Central memory CD8-positive, alpha-beta T cell (primary cell): ENCODE data around the gene CHST11.

Source experiments
- ATAC-seq: fragments of 150-1000 bp; cut with Tn5 transposase; replicated peaks from 2 replicates; pipeline ENCODE4 v1.10.0; 2022; ENCODE audit warnings: mild to moderate bottlenecking, moderate FRiP score, moderate number of reproducible peaks; ENCODE audit not compliant: poor library complexity, severe bottlenecking; ENCODE audit errors: extremely low read depth
- DNase-seq, 2 donors: peaks; one replicate each; pipeline ENCODE4 v3.0.0; 2021; ENCODE audit warnings: low spot score in 2 of 2
- H3K27ac Mint-ChIP-seq: one replicate; pipeline ENCODE4 v1.8.0; 2022; ENCODE audit warnings: low read depth, mild to moderate bottlenecking, moderate library complexity, mixed read lengths
- H3K27me3 Mint-ChIP-seq: one replicate; pipeline ENCODE4 v1.8.0; 2022; ENCODE audit warnings: mixed read lengths
- H3K36me3 Mint-ChIP-seq: one replicate; pipeline ENCODE4 v1.8.0; 2022; ENCODE audit warnings: mild to moderate bottlenecking, moderate library complexity, mixed read lengths; ENCODE audit not compliant: insufficient read depth
- H3K4me1 Mint-ChIP-seq: one replicate; pipeline ENCODE4 v1.8.0; 2022; ENCODE audit warnings: mixed read lengths
- H3K4me3 Mint-ChIP-seq: one replicate; pipeline ENCODE4 v1.8.0; 2022; ENCODE audit warnings: mild to moderate bottlenecking, moderate library complexity, mixed read lengths
- H3K9me3 Mint-ChIP-seq: one replicate; pipeline ENCODE4 v1.8.0; 2022; ENCODE audit warnings: mixed read lengths

CHST11 gene

DNA sequence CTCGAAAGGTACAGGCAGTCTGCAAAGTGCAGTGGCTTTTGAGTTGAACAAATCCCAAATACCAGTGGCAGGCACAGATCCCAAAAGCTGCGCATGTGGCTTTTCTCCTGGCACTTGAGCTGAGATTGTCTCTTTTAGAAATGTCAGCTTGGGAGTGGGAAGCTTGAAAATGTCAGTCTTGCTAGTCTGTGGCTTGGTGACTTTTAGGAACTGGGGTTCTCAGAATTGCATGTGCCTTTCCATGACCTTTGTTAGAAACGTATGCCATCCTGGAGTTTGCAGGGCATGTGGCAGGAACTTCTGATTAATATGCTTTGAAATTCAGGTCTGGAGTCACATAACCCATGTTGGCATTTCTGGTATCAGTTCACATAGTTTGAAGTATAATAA, 182.1 kb downstream of the CHST11 start:
- peaks cover 59% of the 10 kb centered on the region for H3K4me1 Mint-ChIP-seq
- ATAC-seq (no peak), DNase-seq (no peak)
- H3K36me3 Mint-ChIP-seq, result peaks cover 10% of the 10 kb centered on the region
- H3K9me3 Mint-ChIP-seq, result no peaks in the 10 kb centered on the region
- no peak overlapping the region for H3K4me3 Mint-ChIP-seq
- H3K27me3 Mint-ChIP-seq, result no peaks in the 10 kb centered on the region
- no peak overlapping the region for H3K27ac Mint-ChIP-seq

DNA sequence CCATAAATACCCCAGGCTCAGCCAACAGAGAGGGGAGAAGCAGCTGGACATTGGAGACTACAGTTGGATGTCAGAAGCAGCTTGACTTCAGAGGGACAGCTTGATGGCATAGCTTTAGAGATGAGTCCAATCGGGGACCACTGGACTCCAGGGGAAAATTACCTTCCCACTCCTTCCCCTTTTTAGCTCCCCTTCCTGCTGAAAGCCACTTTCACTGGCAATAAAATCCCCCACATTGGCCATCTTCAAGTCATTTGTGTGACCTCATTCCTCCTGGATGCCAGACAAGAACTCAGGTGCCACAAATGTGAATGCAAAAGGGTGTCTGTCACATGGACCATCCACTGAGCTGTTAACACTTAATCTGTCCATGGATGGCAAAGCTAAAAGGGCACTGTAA, 184.2 kb downstream of the CHST11 start:
- Mint-ChIP-seq H3K4me3 (no peak overlapping the region), H3K27me3 (no peaks in the 10 kb centered on the region), H3K27ac (no peak overlapping the region), H3K36me3 (peaks cover 5% of the 10 kb centered on the region), H3K4me1 (peaks cover 66% of the 10 kb centered on the region), H3K9me3 (no peaks in the 10 kb centered on the region)
- DNase-seq (no peak), ATAC-seq (no peak)

DNA sequence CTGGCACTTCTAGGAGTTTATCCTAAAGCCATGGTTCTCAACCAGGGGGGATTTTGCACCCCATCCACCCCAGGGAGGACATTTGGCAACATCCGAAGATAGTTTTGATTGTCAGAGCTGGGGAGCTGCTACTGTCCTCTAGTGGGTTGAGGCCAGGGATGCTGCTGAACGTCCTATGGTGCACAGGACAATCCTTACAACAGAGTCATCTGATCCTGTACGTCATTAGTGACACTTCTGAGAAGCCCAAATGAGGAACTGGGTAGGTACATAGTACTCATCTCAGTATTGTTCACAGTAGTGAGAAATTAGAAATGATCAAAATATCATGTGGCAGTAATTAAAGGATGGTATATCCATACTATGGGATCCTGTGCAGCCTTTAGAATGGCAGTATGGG, 185.1 kb downstream of the CHST11 start:
- ATAC-seq (peak; percentile 55), DNase-seq (no peak)
- H3K9me3 Mint-ChIP-seq, result no peaks in the 10 kb centered on the region
- H3K27ac Mint-ChIP-seq, result peak overlapping the region; percentile 55
- no peak overlapping the region for H3K4me3 Mint-ChIP-seq
- peaks cover 7% of the 10 kb centered on the region for H3K36me3 Mint-ChIP-seq
- no peaks in the 10 kb centered on the region for H3K27me3 Mint-ChIP-seq
- H3K4me1 Mint-ChIP-seq, result peaks cover 66% of the 10 kb centered on the region

DNA sequence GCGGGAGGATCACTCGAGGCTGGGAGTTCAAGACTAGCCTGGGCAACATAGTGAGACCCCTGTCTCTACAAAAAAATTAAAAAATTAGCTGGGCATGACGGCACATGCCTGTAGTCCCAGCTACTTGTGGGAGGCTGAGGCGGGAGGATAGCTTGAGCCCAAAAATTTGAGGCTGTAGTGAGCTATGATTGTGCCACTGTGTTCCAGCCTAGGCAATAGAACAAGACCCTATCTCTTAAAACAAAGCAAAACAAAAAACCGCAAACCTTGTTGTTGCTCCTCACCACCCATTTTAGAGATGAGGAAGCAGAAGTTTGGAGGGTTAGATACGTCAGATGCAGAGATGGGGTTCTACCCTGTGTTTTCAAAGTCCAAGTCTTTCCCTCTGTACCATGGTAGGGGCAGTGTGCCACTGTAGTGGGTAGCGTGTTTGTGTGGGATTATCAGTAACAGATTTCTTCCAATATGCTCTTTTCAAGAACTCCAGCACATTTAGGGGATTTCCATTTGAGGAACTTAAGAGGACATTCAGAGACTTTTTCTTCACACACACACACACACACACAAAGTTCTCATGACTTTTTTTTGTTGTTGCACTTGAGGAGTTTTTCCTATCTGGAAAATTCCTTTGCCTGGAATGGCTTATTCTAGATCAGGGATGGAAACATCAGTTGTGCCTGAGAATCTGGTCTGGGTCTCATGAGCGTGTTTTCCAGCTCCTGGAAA, 186.5 kb downstream of the CHST11 start:
- no peak overlapping the region for H3K4me3 Mint-ChIP-seq
- H3K9me3 Mint-ChIP-seq, result no peaks in the 10 kb centered on the region
- H3K27ac Mint-ChIP-seq, result peak overlapping the region; percentile 83
- peaks cover 64% of the 10 kb centered on the region for H3K4me1 Mint-ChIP-seq
- no peaks in the 10 kb centered on the region for H3K27me3 Mint-ChIP-seq
- ATAC-seq (peak; percentile 31), DNase-seq (no peak)
- peaks cover 6% of the 10 kb centered on the region for H3K36me3 Mint-ChIP-seq

DNA sequence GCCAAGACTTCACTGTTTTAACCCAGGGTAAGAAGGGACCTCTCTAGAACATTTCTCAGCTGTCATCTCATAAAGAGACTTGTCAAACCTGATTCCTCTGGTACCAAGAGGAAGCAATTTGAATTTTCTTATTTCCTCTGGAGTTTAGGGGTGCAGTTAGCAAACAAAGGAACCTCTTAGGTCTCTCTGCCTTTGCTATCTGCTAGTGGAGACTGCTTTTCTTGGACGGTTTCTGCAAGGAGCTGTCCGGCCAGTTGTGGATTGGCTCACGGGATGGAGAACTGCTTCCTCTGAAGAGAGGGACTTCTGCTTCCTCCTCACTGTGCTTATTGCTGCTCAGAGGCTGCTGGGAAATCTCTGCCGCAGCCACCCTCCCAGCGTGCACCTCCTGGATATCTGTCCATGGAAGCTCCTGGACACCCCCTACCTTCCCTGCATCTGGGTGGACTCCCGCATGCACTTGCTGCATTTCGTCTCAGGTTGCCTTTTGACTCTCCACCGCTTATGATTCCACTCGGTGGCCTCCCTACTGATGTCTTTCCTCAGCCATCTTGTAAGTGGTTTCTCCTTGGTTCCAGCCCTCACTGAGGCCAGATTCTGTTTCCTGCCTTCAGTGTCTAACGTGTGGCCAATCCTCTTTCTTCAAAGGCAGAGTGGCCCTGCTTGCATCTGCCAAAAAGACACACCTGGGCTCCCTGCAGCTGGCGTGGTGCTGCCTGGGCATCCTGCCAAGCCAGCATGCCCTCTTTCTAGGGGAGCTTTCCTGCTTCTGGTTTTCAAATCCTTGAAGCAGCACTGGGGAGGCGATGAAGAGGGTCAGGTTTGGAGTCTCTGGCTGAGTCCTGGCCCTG, 187.3 kb downstream of the CHST11 start:
- ATAC-seq (peak; percentile 15), DNase-seq (no peak)
- Mint-ChIP-seq H3K9me3 (no peaks in the 10 kb centered on the region), H3K27me3 (no peaks in the 10 kb centered on the region), H3K27ac (peak overlapping the region; percentile 83), H3K36me3 (peaks cover 6% of the 10 kb centered on the region), H3K4me3 (peak overlapping the region; percentile 41), H3K4me1 (peaks cover 70% of the 10 kb centered on the region)

DNA sequence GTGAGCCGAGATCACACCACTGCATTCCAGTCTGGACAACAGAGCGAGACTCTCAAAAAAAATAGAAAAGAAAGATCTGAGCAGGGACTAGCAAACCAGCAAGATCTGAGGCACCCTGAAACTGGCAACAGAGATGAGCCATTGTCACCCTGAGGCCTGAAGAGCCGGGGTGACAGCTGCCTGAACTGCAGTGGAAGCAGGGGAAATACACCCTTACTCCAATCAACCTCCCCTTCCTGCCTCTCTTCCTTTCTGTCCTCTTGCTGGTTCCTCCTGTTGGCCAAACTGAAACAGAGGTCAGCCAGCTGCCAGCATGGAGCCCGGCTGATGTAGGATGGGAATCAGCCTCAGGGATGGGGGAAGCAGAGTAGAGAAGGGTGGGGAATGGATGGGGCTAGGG, 192.0 kb downstream of the CHST11 start:
- Mint-ChIP-seq H3K36me3 (peaks cover 8% of the 10 kb centered on the region), H3K4me3 (no peak overlapping the region), H3K9me3 (no peaks in the 10 kb centered on the region), H3K27ac (peak overlapping the region; percentile 74), H3K27me3 (no peaks in the 10 kb centered on the region), H3K4me1 (peaks cover 74% of the 10 kb centered on the region)
- no peak for ATAC-seq
- DNase-seq, result no peak

DNA sequence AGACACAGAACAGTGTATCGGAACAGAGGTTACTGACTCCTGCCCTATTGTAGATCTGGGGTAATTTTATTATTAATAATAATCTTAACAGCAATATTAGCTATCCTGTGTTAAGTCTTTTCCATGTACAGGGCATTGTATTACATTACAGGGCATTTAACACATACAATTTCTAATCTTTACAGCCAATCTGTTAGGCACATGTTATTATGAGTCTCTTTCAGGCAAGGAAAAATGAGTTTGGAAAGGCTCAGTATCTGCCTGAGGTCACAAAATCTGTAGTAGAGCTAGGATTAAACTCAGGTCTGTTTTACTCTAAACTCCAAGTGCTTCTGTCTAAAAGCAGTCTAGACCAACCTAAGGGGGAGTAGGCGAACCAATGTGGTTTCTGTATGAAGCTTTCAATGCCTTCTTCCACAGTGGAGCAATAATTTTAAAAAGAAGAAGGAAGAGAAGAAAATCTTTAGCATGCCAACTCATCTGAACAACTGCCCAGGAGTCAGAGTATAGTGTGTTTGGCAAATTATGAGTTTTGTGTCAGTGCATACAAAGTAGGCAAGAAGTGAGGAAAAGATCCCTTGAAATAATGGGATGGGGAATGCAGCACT, 192.6 kb downstream of the CHST11 start:
- Mint-ChIP-seq H3K4me3 (no peak overlapping the region), H3K27me3 (no peaks in the 10 kb centered on the region), H3K9me3 (no peaks in the 10 kb centered on the region), H3K36me3 (peaks cover 8% of the 10 kb centered on the region), H3K27ac (peak overlapping the region; percentile 32), H3K4me1 (peaks cover 74% of the 10 kb centered on the region)
- ATAC-seq (no peak), DNase-seq (no peak)

- DNase-seq (no peak), ATAC-seq (no peak)
- Mint-ChIP-seq H3K9me3 (no peaks in the 10 kb centered on the region), H3K27ac (peak overlapping the region; percentile 32), H3K27me3 (no peaks in the 10 kb centered on the region), H3K36me3 (peaks cover 9% of the 10 kb centered on the region), H3K4me3 (no peak overlapping the region), H3K4me1 (peaks cover 77% of the 10 kb centered on the region)
These were observed 193.2 kb downstream of the CHST11 start for GRCh38 chr12:104649921-104650320.

- Mint-ChIP-seq H3K4me1 (peaks cover 83% of the 10 kb centered on the region), H3K27me3 (no peaks in the 10 kb centered on the region), H3K36me3 (peaks cover 11% of the 10 kb centered on the region), H3K9me3 (no peaks in the 10 kb centered on the region), H3K4me3 (no peak overlapping the region), H3K27ac (no peak overlapping the region)
- no peak for DNase-seq
- ATAC-seq, result no peak
These were observed 193.8 kb downstream of the CHST11 start for GRCh38 chr12:104650541-104650940.

DNA sequence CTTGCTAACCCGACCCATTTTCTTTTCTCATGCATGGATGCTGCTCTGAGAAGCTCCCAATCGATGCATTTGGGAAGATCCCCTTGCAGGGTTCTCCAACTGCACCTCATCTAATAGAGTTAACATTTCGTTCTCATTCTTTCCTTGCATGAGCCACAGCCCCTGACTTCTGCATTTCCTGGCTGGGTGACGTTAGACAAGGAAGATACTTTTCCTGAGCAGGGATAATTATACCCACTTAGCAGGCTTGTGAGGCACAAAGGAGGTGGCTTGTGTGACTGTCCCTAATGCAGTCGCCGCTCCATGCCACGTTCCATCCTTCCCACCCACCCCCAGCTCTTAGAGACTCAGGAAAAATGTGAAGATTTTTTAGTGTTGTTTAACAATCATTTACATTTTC, 195.1 kb downstream of the CHST11 start:
- DNase-seq, result no peak
- Mint-ChIP-seq H3K4me1 (peaks cover 76% of the 10 kb centered on the region), H3K36me3 (peaks cover 8% of the 10 kb centered on the region), H3K27me3 (no peaks in the 10 kb centered on the region), H3K27ac (no peak overlapping the region), H3K9me3 (no peaks in the 10 kb centered on the region), H3K4me3 (peak overlapping the region; percentile 17)
- no peak for ATAC-seq

- peak overlapping the region; percentile 33 for H3K27ac Mint-ChIP-seq
- no peaks in the 10 kb centered on the region for H3K27me3 Mint-ChIP-seq
- no peaks in the 10 kb centered on the region for H3K9me3 Mint-ChIP-seq
- ATAC-seq (no peak), DNase-seq (no peak)
- H3K4me1 Mint-ChIP-seq, result peaks cover 77% of the 10 kb centered on the region
- no peak overlapping the region for H3K4me3 Mint-ChIP-seq
- H3K36me3 Mint-ChIP-seq, result peaks cover 8% of the 10 kb centered on the region
These were observed 195.6 kb downstream of the CHST11 start for GRCh38 chr12:104652358-104652757.

GRCh38 chr12:104652910-104653309, 196.2 kb downstream of the CHST11 start:
- peak overlapping the region; percentile 33 for H3K27ac Mint-ChIP-seq
- H3K27me3 Mint-ChIP-seq, result no peaks in the 10 kb centered on the region
- no peaks in the 10 kb centered on the region for H3K9me3 Mint-ChIP-seq
- peaks cover 10% of the 10 kb centered on the region for H3K36me3 Mint-ChIP-seq
- DNase-seq (no peak), ATAC-seq (no peak)
- H3K4me1 Mint-ChIP-seq, result peaks cover 78% of the 10 kb centered on the region
- no peak overlapping the region for H3K4me3 Mint-ChIP-seq
